HepG2 (cell line): ENCODE measurements around the gene MTFP1. TPM values are rescaled to one million over a fixed set of nuclear protein-coding genes. Genes with fewer than 3 reads are reported as not detected.

ENCODE experiments used
- ATAC-seq: fragments of 200-7000 bp; cut with Tn5 transposase; 3 replicates; pipeline ENCODE4 v1.9.1; 2020; ENCODE audit warnings: mild to moderate bottlenecking, moderate library complexity
- BruUV-seq: library from RNA; stranded (reverse); fragments of 400-500 nt; replicated peaks from 2 replicates; lab custom pipeline; 2021; lab: Mats Ljungman, UMichigan
- CTCF ChIA-PET: fragments of 300-600 bp; formaldehyde crosslinking; extraction: SDS; loops from one replicate; lab custom pipeline; 2021; ENCODE audit warnings: low total read pairs, inconsistent platforms, low intra/inter-chr PET ratio; lab: Yijun Ruan, JAX
- POLR2A ChIA-PET: fragments of 350-600 bp; sonication (Branson Sonifier 250); formaldehyde crosslinking; loops from one replicate; lab custom pipeline; 2020; ENCODE audit warnings: antibody characterized with exemption, inconsistent platforms; lab: Yijun Ruan, JAX
- DNase-seq: peaks from one replicate; pipeline ENCODE4 v3.0.0-alpha.2; 2015; ENCODE audit warnings: low spot score
- FAIRE-seq: peaks from 3 replicates; lab custom pipeline; 2011; peaks lifted over from hg19 to GRCh38; lab: Jason Lieb, UNC
- H2AFZ ChIP-seq: one replicate; pipeline ENCODE4 v1.6.1; 2011; ENCODE audit warnings: low read length, inconsistent platforms
- H3K27ac ChIP-seq: fragments of 300-600 bp; 3 replicates; pipeline ENCODE4 v1.8.0; 2011; ENCODE audit warnings: mixed run types, mild to moderate bottlenecking, mixed read lengths, low read length, inconsistent platforms; ENCODE audit not compliant: insufficient read depth; ENCODE audit errors: extremely low read length
- H3K27me3 ChIP-seq, 2 experiments: fragments of 200-600 bp in 1 of 2; 2 replicates in 1 of 2; 3 replicates in 1 of 2; pipeline versions ENCODE4 v1.6.0 to v1.8.0; 2011; ENCODE audit warnings: low read length in 2 of 2, mild to moderate bottlenecking in 2 of 2, moderate library complexity in 2 of 2, inconsistent platforms in 1 of 2; ENCODE audit not compliant: insufficient read depth in 2 of 2, control insufficient read depth in 1 of 2
- H3K36me3 ChIP-seq, 2 experiments: fragments of 200-600 bp in 1 of 2; replicated peaks in 1 of 2; 2 replicates in 1 of 2; 3 replicates in 1 of 2; pipeline versions ENCODE4 v1.5.1 to v1.8.0; 2011; ENCODE audit warnings: low read length in 2 of 2, inconsistent platforms in 1 of 2; ENCODE audit not compliant: insufficient read depth in 2 of 2, control insufficient read depth in 1 of 2
- H3K4me1 ChIP-seq: 2 replicates; pipeline ENCODE4 v1.5.1; 2012; ENCODE audit warnings: low read length, inconsistent platforms; ENCODE audit not compliant: insufficient read depth
- H3K4me2 ChIP-seq: 2 replicates; pipeline ENCODE4 v1.6.0; 2011; ENCODE audit warnings: low read depth, low read length, inconsistent platforms
- H3K4me3 ChIP-seq, 3 experiments: fragments of 200-600 bp in 1 of 3; sonication (generic), shearing (Covaris generic) in 1 of 3; replicated peaks in 1 of 3; 2 replicates each; pipeline ENCODE4 v1.5.1; 2011 to 2016; ENCODE audit warnings: low read length in 3 of 3, inconsistent platforms in 2 of 3, low read depth in 2 of 3, mild to moderate bottlenecking in 2 of 3, control low read depth in 1 of 3, mixed read lengths in 1 of 3; ENCODE audit not compliant: insufficient read depth in 1 of 3
- H3K79me2 ChIP-seq: one replicate; pipeline ENCODE4 v1.6.1; 2011; ENCODE audit warnings: low read length, inconsistent platforms; ENCODE audit not compliant: insufficient read depth
- H3K9ac ChIP-seq: 2 replicates; pipeline ENCODE4 v1.6.0; 2011; ENCODE audit warnings: mild to moderate bottlenecking, low read depth, low read length, inconsistent platforms; ENCODE audit not compliant: insufficient read depth
- H3K9me3 ChIP-seq: 2 replicates; pipeline ENCODE4 v1.5.1; 2012; ENCODE audit warnings: mild to moderate bottlenecking, low read length
- H4K20me1 ChIP-seq: 2 replicates; pipeline ENCODE4 v1.6.0; 2011; ENCODE audit warnings: inconsistent platforms, mild to moderate bottlenecking, low read length, moderate library complexity; ENCODE audit not compliant: insufficient read depth
- AGO1 ChIP-seq: fragments of 200-400 bp; formaldehyde crosslinking; IDR thresholded peaks from 2 replicates; pipeline ENCODE4 v1.6.1; 2017; ENCODE audit warnings: mild to moderate bottlenecking, low read depth, low read length, moderate library complexity; ENCODE audit not compliant: poor library complexity, severe bottlenecking
- ATF7 ChIP-seq, 2 experiments: fragments of 450-650 bp in 1 of 2; sonication (generic) in 1 of 2; formaldehyde crosslinking in 1 of 2; IDR thresholded peaks; 2 replicates each; pipeline versions ENCODE4 v1.4.0 to v1.6.1; 2016 to 2020; ENCODE audit warnings: antibody characterized with exemption in 1 of 2, mild to moderate bottlenecking in 1 of 2, missing genetic modification reagents in 1 of 2
- CCDC6 ChIP-seq: sonication (generic); formaldehyde crosslinking; IDR thresholded peaks from 2 replicates; pipeline ENCODE4 v1.8.1; 2022; ENCODE audit warnings: mild to moderate bottlenecking, missing genetic modification reagents, moderate library complexity
- HDAC1 ChIP-seq: sonication (generic); formaldehyde crosslinking; IDR thresholded peaks from 2 replicates; pipeline ENCODE4 v1.5.1; 2020; ENCODE audit warnings: mild to moderate bottlenecking, missing genetic modification reagents
- MAFG ChIP-seq: sonication (generic); formaldehyde crosslinking; IDR thresholded peaks from 2 replicates; pipeline ENCODE4 v1.5.1; 2020; ENCODE audit warnings: mild to moderate bottlenecking, missing genetic modification reagents
- NFRKB ChIP-seq: fragments of 450-650 bp; IDR thresholded peaks from 2 replicates; pipeline ENCODE4 v1.6.1; 2017
- NONO ChIP-seq, 2 experiments: fragments of 450-650 bp in 1 of 2; sonication (generic) in 1 of 2; formaldehyde crosslinking in 1 of 2; IDR thresholded peaks in 1 of 2; conservative IDR thresholded peaks in 1 of 2; 2 replicates each; pipeline versions ENCODE4 v1.6.1 to v1.8.0; 2017 to 2022; ENCODE audit warnings: mild to moderate bottlenecking in 1 of 2, missing genetic modification reagents in 1 of 2, moderate library complexity in 1 of 2
- POGZ ChIP-seq: sonication (generic); formaldehyde crosslinking; IDR thresholded peaks from 2 replicates; pipeline ENCODE4 v1.4.0; 2020; ENCODE audit warnings: mild to moderate bottlenecking, missing genetic modification reagents
- RARA ChIP-seq: IDR thresholded peaks from 2 replicates; pipeline ENCODE4 v1.6.1; 2016; ENCODE audit warnings: missing genetic modification reagents, missing compliant biosample characterization
- RARG ChIP-seq: sonication (generic); formaldehyde crosslinking; IDR thresholded peaks from 2 replicates; pipeline ENCODE4 v1.4.0; 2020; ENCODE audit warnings: low read depth, mild to moderate bottlenecking, missing genetic modification reagents
- TBP ChIP-seq: sonication (generic); formaldehyde crosslinking; IDR thresholded peaks from 2 replicates; pipeline ENCODE4 v1.5.0; 2020; ENCODE audit warnings: missing genetic modification reagents
- TSC22D2 ChIP-seq: sonication (generic); formaldehyde crosslinking; IDR thresholded peaks from 2 replicates; pipeline ENCODE4 v1.5.1; 2020; ENCODE audit warnings: missing genetic modification reagents, mild to moderate bottlenecking, borderline replicate concordance
- ZFP36 ChIP-seq: fragments of 150-350 bp; IDR thresholded peaks from 2 replicates; pipeline ENCODE4 v1.6.1; 2018; ENCODE audit warnings: borderline replicate concordance, low read length, low read depth; ENCODE audit not compliant: partially characterized antibody
- ZFP41 ChIP-seq: sonication (generic); formaldehyde crosslinking; IDR thresholded peaks from 2 replicates; pipeline ENCODE4 v1.4.0; 2020; ENCODE audit warnings: mild to moderate bottlenecking, missing genetic modification reagents, borderline replicate concordance
- ZNF274 ChIP-seq: sonication (generic); formaldehyde crosslinking; IDR thresholded peaks from 2 replicates; pipeline ENCODE4 v1.5.1; 2020; ENCODE audit warnings: mild to moderate bottlenecking, missing genetic modification reagents
- ZNF275 ChIP-seq: sonication (generic); formaldehyde crosslinking; IDR thresholded peaks from 2 replicates; pipeline ENCODE4 v1.8.0; 2022; ENCODE audit warnings: missing genetic modification reagents, mild to moderate bottlenecking, inconsistent platforms, borderline replicate concordance
- ZNF276 ChIP-seq: sonication (generic); formaldehyde crosslinking; IDR thresholded peaks from 2 replicates; pipeline ENCODE4 v1.4.0; 2020; ENCODE audit warnings: mild to moderate bottlenecking, low read depth, missing genetic modification reagents
- ZNF296 ChIP-seq: sonication (generic); formaldehyde crosslinking; conservative IDR thresholded peaks from 2 replicates; pipeline ENCODE4 v1.5.0; 2020; ENCODE audit warnings: mild to moderate bottlenecking, missing genetic modification reagents
- ZNF564 ChIP-seq: sonication (generic); formaldehyde crosslinking; IDR thresholded peaks from 2 replicates; pipeline ENCODE4 v1.8.1; 2023; ENCODE audit warnings: mild to moderate bottlenecking, missing genetic modification reagents
- ZNF619 ChIP-seq: sonication (generic); formaldehyde crosslinking; IDR thresholded peaks from 2 replicates; pipeline ENCODE4 v1.4.0; 2020; ENCODE audit warnings: mild to moderate bottlenecking, missing genetic modification reagents
- ZSCAN20 ChIP-seq: sonication (generic); formaldehyde crosslinking; IDR thresholded peaks from 2 replicates; pipeline ENCODE4 v1.4.0; 2020; ENCODE audit warnings: missing genetic modification reagents, mild to moderate bottlenecking, borderline replicate concordance
- WGBS: methylation state at CpG from one replicate; pipeline ENCODE4 v1.1.6; 2017; ENCODE audit warnings: low lambda C conversion rate; 5-methylcytosine and 5-hydroxymethylcytosine counted together
- in situ Hi-C: cut with HindIII; loops from 2 replicates; pipeline ENCODE4 v1.10.0; 2017; ENCODE audit warnings: low pct_unique_long_range_greater_than_20kb; ENCODE audit not compliant: extremely low pct_ligation_motif_present
- intact Hi-C: fragments of 100-400 bp; cut with micrococcal nuclease; formaldehyde crosslinking; loops from one replicate; pipeline ENCODE4 v1.10.0; 2022; ENCODE audit not compliant: unreplicated experiment
- polyA plus RNA-seq, 8 experiments: library from polyadenylated mRNA; depleted of rRNA in 3 of 8; stranded (reverse) in 7 of 8; unstranded in 1 of 8; fragments of >200 nt; fragmentation: Illumina TruSeq in 4 of 8; extraction: Trizol in 4 of 8; gene quantifications; 2 replicates each; pipeline versions ENCODE4 v1.2.1 to v1.2.3, GENCODE V29; 2011 to 2016; ENCODE audit warnings: low read depth in 4 of 8, missing spikeins in 1 of 8, mixed read lengths in 1 of 8; ENCODE audit not compliant: insufficient read depth in 1 of 8
- total RNA-seq, 5 experiments: library from RNA; depleted of rRNA; stranded (reverse); fragments of >200 nt; fragmentation: Illumina TruSeq; extraction: Trizol; gene quantifications; 2 replicates each; pipeline ENCODE4 v1.2.3, GENCODE V29; 2016; ENCODE audit warnings: low read depth in 1 of 5
- TF ChIP-seq, protein P1 (sequence below): sonication (generic); formaldehyde crosslinking; IDR thresholded peaks from 2 replicates; pipeline ENCODE4 v1.8.0; 2023; ENCODE audit warnings: mild to moderate bottlenecking, missing genetic modification reagents

MTFP1 gene
- total and polyA plus RNA-seq, 2 of the 13 experiments (the other 11 are each of a cell fraction or from before 2014, with no cell fraction given), result 29.5 to 45.6 TPM

DNA sequence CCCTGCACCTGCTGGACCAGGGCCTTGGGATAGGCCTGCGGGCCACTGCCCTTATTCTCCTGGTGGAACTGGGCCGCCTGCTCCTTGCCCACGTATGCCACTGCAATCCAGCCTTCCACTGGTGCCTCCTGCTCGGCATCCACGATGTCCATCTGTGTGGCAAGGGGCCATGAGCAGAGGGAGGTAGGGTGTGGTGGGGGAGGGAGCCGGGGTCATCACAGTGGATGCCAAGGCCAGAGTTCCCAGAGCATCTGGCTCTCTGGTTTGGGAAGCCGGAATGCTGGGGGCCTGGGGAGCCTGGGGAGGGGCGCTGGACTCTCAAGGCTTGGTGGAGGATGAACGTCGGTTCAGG lies 39.0 kb upstream of the MTFP1 start:
- intact Hi-C loops, result no loop called here
- no peak for FAIRE-seq
- TF ChIP-seq ZNF296 (CRISPR knock-in tag) (0 out of 2 replicates have a peak, but pooled peaks have one; percentile 50), CCDC6 (CRISPR knock-in tag) (no peak), POGZ (CRISPR knock-in tag) (no peak), ZNF274 (CRISPR knock-in tag) (0 out of 2 replicates have a peak, but pooled peaks have one; percentile 26), TSC22D2 (CRISPR knock-in tag) (no peak), MAFG (no peak), ZNF275 (CRISPR knock-in tag) (no peak), ZFP36 (no peak), ZFP41 (CRISPR knock-in tag) (no peak), AGO1 (peak; percentile 8), ZNF564 (CRISPR knock-in tag) (no peak), NFRKB (no peak), ATF7 (IDR thresholded peaks at IDR 0.05) (no peak), ATF7 (CRISPR knock-in tag; IDR thresholded peaks at IDR 0.05) (no peak), ZNF276 (CRISPR knock-in tag) (no peak), NONO (IDR thresholded peaks at IDR 0.05) (no peak), NONO (CRISPR knock-in tag; conservative IDR thresholded peaks at IDR 0.05) (no peak), TBP (no peak), HDAC1 (no peak), RARA (CRISPR knock-in tag) (no peak), ZSCAN20 (CRISPR knock-in tag) (no peak), RARG (CRISPR knock-in tag) (no peak), ZNF619 (CRISPR knock-in tag) (no peak)
- TF ChIP-seq, protein P1, sequence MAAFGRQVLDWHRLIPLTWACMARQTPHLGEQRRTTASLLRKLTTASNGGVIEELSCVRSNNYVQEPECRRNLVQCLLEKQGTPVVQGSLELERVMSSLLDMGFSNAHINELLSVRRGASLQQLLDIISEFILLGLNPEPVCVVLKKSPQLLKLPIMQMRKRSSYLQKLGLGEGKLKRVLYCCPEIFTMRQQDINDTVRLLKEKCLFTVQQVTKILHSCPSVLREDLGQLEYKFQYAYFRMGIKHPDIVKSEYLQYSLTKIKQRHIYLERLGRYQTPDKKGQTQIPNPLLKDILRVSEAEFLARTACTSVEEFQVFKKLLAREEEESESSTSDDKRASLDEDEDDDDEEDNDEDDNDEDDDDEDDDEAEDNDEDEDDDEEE (CRISPR knock-in tag), result 0 out of 2 replicates have a peak, but pooled peaks have one; percentile 16

More for the DNA sequence above, 39.0 kb upstream of the MTFP1 start:
- Histone ChIP-seq H4K20me1 (no peaks in the 10 kb centered on the region), H3K36me3 (no peaks in the 10 kb centered on the region), H3K9ac (peak overlapping the region; percentile 63; the same call in 1 of the 2 replicates), H3K4me1 (peaks cover 15% of the 10 kb centered on the region), H3K4me3 (peak overlapping the region; percentile 49 to 71 (median 64); a peak in 5 of 6 replicates), H3K27ac (no peak overlapping the region), H3K79me2 (no peaks in the 10 kb centered on the region), H3K9me3 (no peaks in the 10 kb centered on the region; the same call in 1 of the 2 replicates), H2AFZ (no peak overlapping the region), H3K4me2 (peak overlapping the region; percentile 80), H3K27me3 (no peaks in the 10 kb centered on the region)
- in situ Hi-C loops, result loop anchor here (5.0 to 25.0 kb wide), 3 partner anchors 99 to 274 kb away; partner anchors contain the start of gene CASTOR1
- CTCF ChIA-PET, result interaction anchor here (0.6 to 2.5 kb wide), 5 partner anchors 40 to 278 kb away, joined by 3 to 26 read pairs (median 5); partner anchors contain the start of gene CASTOR1
- ATAC-seq (no peak), DNase-seq (no peak)
- WGBS, result 100% methylated on average over 1 of the region's 10 CpGs
- no TSS peak for BruUV-seq
- POLR2A ChIA-PET, result interaction anchor here (1.2 kb wide), 1 partner anchor 98 kb away, joined by 7 read pairs; no protein-coding TSS in a partner anchor
